H9 (cell line): ENCODE measurements around the gene SF3B3. TPM values are rescaled to one million over a fixed set of nuclear protein-coding genes. Genes with fewer than 3 reads are reported as not detected.

Source experiments
- DNase-seq: peaks from one replicate; pipeline ENCODE4 v3.0.0-alpha.2; 2017
- H2AFZ ChIP-seq: one replicate; pipeline ENCODE4 v1.6.1; 2013; ENCODE audit warnings: mild to moderate bottlenecking, low read length, control low read depth, moderate library complexity
- H2AK5ac ChIP-seq: 2 replicates; pipeline ENCODE4 v1.6.1; 2013; ENCODE audit warnings: low read length, control low read depth, mixed read lengths; ENCODE audit not compliant: insufficient read length
- H2BK120ac ChIP-seq: one replicate; pipeline ENCODE4 v1.6.1; 2013; ENCODE audit warnings: low read depth, mild to moderate bottlenecking, low read length, control low read depth, inconsistent platforms; ENCODE audit not compliant: poor library complexity, severe bottlenecking
- H2BK12ac ChIP-seq: 2 replicates; pipeline ENCODE4 v1.6.1; 2013; ENCODE audit warnings: low read length, control low read depth, mixed read lengths, low read depth; ENCODE audit not compliant: insufficient read length
- H2BK15ac ChIP-seq: 2 replicates; pipeline ENCODE4 v1.6.1; 2013; ENCODE audit warnings: low read depth, low read length, control low read depth
- H2BK20ac ChIP-seq: one replicate; pipeline ENCODE4 v1.6.1; 2013; ENCODE audit warnings: low read depth, mild to moderate bottlenecking, low read length, control low read depth, inconsistent platforms; ENCODE audit not compliant: poor library complexity, severe bottlenecking
- H2BK5ac ChIP-seq: 2 replicates; pipeline ENCODE4 v1.6.1; 2013; ENCODE audit warnings: low read length, control low read depth, mixed read lengths; ENCODE audit not compliant: insufficient read length
- H3K14ac ChIP-seq: 2 replicates; pipeline ENCODE4 v1.6.1; 2013; ENCODE audit warnings: low read length, control low read depth; ENCODE audit not compliant: insufficient read depth
- H3K18ac ChIP-seq: 2 replicates; pipeline ENCODE4 v1.6.1; 2013; ENCODE audit warnings: low read depth, mild to moderate bottlenecking, mixed read lengths, low read length, control low read depth; ENCODE audit not compliant: insufficient read length
- H3K23ac ChIP-seq: 2 replicates; pipeline ENCODE4 v1.6.1; 2013; ENCODE audit warnings: low read length, control low read depth, mixed read lengths, low read depth; ENCODE audit not compliant: insufficient read length
- H3K23me2 ChIP-seq: 2 replicates; pipeline ENCODE4 v1.6.1; 2013; ENCODE audit warnings: low read depth, mild to moderate bottlenecking, mixed read lengths, low read length, control low read depth; ENCODE audit not compliant: insufficient read length, poor library complexity, severe bottlenecking
- H3K27ac ChIP-seq: 2 replicates; pipeline ENCODE4 v1.5.1; 2013; ENCODE audit warnings: low read length, control low read depth, mixed read lengths, low read depth; ENCODE audit not compliant: insufficient read length
- H3K27me3 ChIP-seq: 2 replicates; pipeline ENCODE4 v1.6.1; 2013; ENCODE audit warnings: low read length, control low read depth, inconsistent platforms; ENCODE audit not compliant: insufficient read depth
- H3K4ac ChIP-seq: 2 replicates; pipeline ENCODE4 v1.6.1; 2013; ENCODE audit warnings: low read depth, mild to moderate bottlenecking, control low read depth, inconsistent platforms, low read length, moderate library complexity
- H3K4me1 ChIP-seq: 2 replicates; pipeline ENCODE4 v1.6.1; 2013; ENCODE audit warnings: low read length, control low read depth, inconsistent platforms; ENCODE audit not compliant: insufficient read depth
- H3K4me2 ChIP-seq: 2 replicates; pipeline ENCODE4 v1.6.1; 2013; ENCODE audit warnings: low read length, control low read depth, mixed read lengths; ENCODE audit not compliant: insufficient read length, insufficient read depth
- H3K56ac ChIP-seq: 2 replicates; pipeline ENCODE4 v1.6.1; 2013; ENCODE audit warnings: low read depth, mild to moderate bottlenecking, mixed read lengths, low read length, control low read depth; ENCODE audit not compliant: insufficient read length
- H3K79me1 ChIP-seq: 2 replicates; pipeline ENCODE4 v1.6.1; 2013; ENCODE audit warnings: low read depth, mild to moderate bottlenecking, moderate library complexity, low read length, control low read depth, inconsistent platforms; ENCODE audit not compliant: insufficient read depth, poor library complexity, severe bottlenecking
- H3K79me2 ChIP-seq: 2 replicates; pipeline ENCODE4 v1.6.1; 2013; ENCODE audit warnings: low read length, control low read depth, inconsistent platforms; ENCODE audit not compliant: insufficient read depth
- H3K9ac ChIP-seq: 2 replicates; pipeline ENCODE4 v1.6.1; 2013; ENCODE audit warnings: low read length, control low read depth, mixed read lengths; ENCODE audit not compliant: insufficient read length; ENCODE audit errors: extremely low read depth
- H3K9me3 ChIP-seq: one replicate; pipeline ENCODE4 v1.6.1; 2013; ENCODE audit warnings: low read depth, low read length, inconsistent platforms; ENCODE audit not compliant: control insufficient read depth
- H3T11ph ChIP-seq: one replicate; pipeline ENCODE4 v1.6.1; 2013; ENCODE audit warnings: mild to moderate bottlenecking, low read length, control low read depth, inconsistent platforms
- H4K20me1 ChIP-seq: one replicate; pipeline ENCODE4 v1.6.1; 2013; ENCODE audit not compliant: control insufficient read depth, insufficient read length, insufficient read depth
- H4K5ac ChIP-seq: 2 replicates; pipeline ENCODE4 v1.6.1; 2013; ENCODE audit warnings: low read depth, mild to moderate bottlenecking, mixed read lengths, low read length, control low read depth; ENCODE audit not compliant: insufficient read length
- H4K8ac ChIP-seq: replicated peaks from 2 replicates; pipeline ENCODE4 v1.6.1; 2013; ENCODE audit warnings: low read length, control low read depth, mixed read lengths, low read depth; ENCODE audit not compliant: insufficient read length
- H4K91ac ChIP-seq: 2 replicates; pipeline ENCODE4 v1.6.1; 2013; ENCODE audit warnings: low read depth, mild to moderate bottlenecking, moderate library complexity, mixed read lengths, low read length, control low read depth; ENCODE audit not compliant: insufficient read length
- H3K27ac Mint-ChIP-seq, 3 experiments: 2 replicates in 2 of 3; 3 replicates in 1 of 3; pipeline ENCODE4 v1.8.0; 2020 to 2021; ENCODE audit warnings: mixed read lengths in 3 of 3, mild to moderate bottlenecking in 1 of 3, moderate library complexity in 1 of 3
- H3K27me3 Mint-ChIP-seq: 2 replicates; pipeline ENCODE4 v1.8.0; 2021; ENCODE audit warnings: low read depth, mild to moderate bottlenecking, moderate library complexity, mixed read lengths
- H3K36me3 Mint-ChIP-seq, 3 experiments: 2 replicates in 2 of 3; 3 replicates in 1 of 3; pipeline ENCODE4 v1.8.0; 2020 to 2021; ENCODE audit warnings: low read depth in 3 of 3, mixed read lengths in 3 of 3; ENCODE audit not compliant: insufficient read depth in 1 of 3
- H3K4me1 Mint-ChIP-seq, 2 experiments: 2 replicates each; pipeline ENCODE4 v1.8.0; 2020; ENCODE audit warnings: mixed read lengths in 2 of 2
- H3K4me3 Mint-ChIP-seq, 2 experiments: 2 replicates in 1 of 2; 3 replicates in 1 of 2; pipeline ENCODE4 v1.8.0; 2020 to 2021; ENCODE audit warnings: mild to moderate bottlenecking in 2 of 2, mixed read lengths in 2 of 2, moderate library complexity in 1 of 2
- H3K9me3 Mint-ChIP-seq, 2 experiments: 2 replicates in 1 of 2; 3 replicates in 1 of 2; pipeline ENCODE4 v1.8.0; 2020; ENCODE audit warnings: mild to moderate bottlenecking in 2 of 2, mixed read lengths in 2 of 2, moderate library complexity in 1 of 2
- total RNA-seq: library from RNA; stranded (reverse); gene quantifications from 2 replicates; pipeline ENCODE4 v1.2.1, GENCODE V29; 2021
- TF ChIP-seq, protein P1 (sequence below): fragments of 200-600 bp; sonication (generic); conservative IDR thresholded peaks from 3 replicates; pipeline ENCODE4 v1.8.0; 2021; ENCODE audit warnings: antibody characterized with exemption, mild to moderate bottlenecking

Gene SF3B3
- total RNA-seq, 1 experiment from 2014 or later, result 493 TPM

DNA sequence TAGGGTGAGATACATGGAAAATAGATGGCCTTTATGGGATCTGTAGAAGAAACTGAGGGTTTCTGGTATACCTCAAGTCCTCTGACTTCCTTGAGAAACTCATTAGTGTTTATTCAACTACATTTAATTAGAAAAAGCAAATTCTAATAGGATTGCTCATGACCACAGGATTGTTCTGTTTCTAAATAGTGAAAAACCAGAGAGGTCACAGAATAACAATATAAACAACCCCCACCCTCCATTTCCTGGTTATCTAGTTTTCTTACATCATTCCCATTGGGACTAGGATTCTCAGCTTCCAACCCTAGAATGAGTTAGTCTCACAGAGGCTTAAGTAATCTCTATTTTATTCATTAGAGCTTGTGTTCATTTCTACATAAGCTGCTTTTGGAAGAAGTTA is 30.0 kb downstream of the SF3B3 start:
- H4K5ac ChIP-seq, result no peak overlapping the region
- no peak overlapping the region for H3K4ac ChIP-seq
- H3K4me2 ChIP-seq, result no peak overlapping the region
- no peak overlapping the region for H2AK5ac ChIP-seq
- H3K27me3 Mint-ChIP-seq, result no peaks in the 10 kb centered on the region
- H3K23ac ChIP-seq, result no peak overlapping the region
- H3K9me3 Mint-ChIP-seq, result no peaks in the 10 kb centered on the region
- H3K4me3 Mint-ChIP-seq, result no peak overlapping the region
- no peak overlapping the region for H2BK20ac ChIP-seq
- H3K4me1 Mint-ChIP-seq, result peaks cover 12 to 22% of the 10 kb centered on the region in 2 experiments
- DNase-seq, result no peak
- no peaks in the 10 kb centered on the region for H3K27me3 ChIP-seq
- H2BK5ac ChIP-seq, result no peak overlapping the region
- H3K79me2 ChIP-seq, result peaks cover 2% of the 10 kb centered on the region; the same call in 1 of the 2 replicates
- H3K9me3 ChIP-seq, result no peaks in the 10 kb centered on the region
- no peak overlapping the region for H4K8ac ChIP-seq
- H3K36me3 Mint-ChIP-seq, result peaks cover 67 to 95% (median 90%) of the 10 kb centered on the region in 3 experiments; a peak in 6 of 7 replicates
- H4K20me1 ChIP-seq, result no peaks in the 10 kb centered on the region
- H3T11ph ChIP-seq, result no peak overlapping the region
- no peak overlapping the region for H2AFZ ChIP-seq
- H3K27ac ChIP-seq, result no peak overlapping the region
- H3K18ac ChIP-seq, result no peak overlapping the region
- no peaks in the 10 kb centered on the region for H3K79me1 ChIP-seq
- TF ChIP-seq, protein P1, sequence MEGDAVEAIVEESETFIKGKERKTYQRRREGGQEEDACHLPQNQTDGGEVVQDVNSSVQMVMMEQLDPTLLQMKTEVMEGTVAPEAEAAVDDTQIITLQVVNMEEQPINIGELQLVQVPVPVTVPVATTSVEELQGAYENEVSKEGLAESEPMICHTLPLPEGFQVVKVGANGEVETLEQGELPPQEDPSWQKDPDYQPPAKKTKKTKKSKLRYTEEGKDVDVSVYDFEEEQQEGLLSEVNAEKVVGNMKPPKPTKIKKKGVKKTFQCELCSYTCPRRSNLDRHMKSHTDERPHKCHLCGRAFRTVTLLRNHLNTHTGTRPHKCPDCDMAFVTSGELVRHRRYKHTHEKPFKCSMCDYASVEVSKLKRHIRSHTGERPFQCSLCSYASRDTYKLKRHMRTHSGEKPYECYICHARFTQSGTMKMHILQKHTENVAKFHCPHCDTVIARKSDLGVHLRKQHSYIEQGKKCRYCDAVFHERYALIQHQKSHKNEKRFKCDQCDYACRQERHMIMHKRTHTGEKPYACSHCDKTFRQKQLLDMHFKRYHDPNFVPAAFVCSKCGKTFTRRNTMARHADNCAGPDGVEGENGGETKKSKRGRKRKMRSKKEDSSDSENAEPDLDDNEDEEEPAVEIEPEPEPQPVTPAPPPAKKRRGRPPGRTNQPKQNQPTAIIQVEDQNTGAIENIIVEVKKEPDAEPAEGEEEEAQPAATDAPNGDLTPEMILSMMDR, result no peak
- H3K4me1 ChIP-seq, result no peaks in the 10 kb centered on the region
- H3K14ac ChIP-seq, result no peak overlapping the region
- no peak overlapping the region for H2BK120ac ChIP-seq
- no peak overlapping the region for H3K9ac ChIP-seq
- H4K91ac ChIP-seq, result no peak overlapping the region
- no peaks in the 10 kb centered on the region for H3K23me2 ChIP-seq
- no peak overlapping the region for H2BK15ac ChIP-seq
- peak overlapping the region in 1 of 3 experiments; percentile 45; a peak in 2 of 7 replicates for H3K27ac Mint-ChIP-seq
- H2BK12ac ChIP-seq, result no peak overlapping the region
- no peak overlapping the region for H3K56ac ChIP-seq
